HepG2 (cell line): Measurements from ENCODE around the gene NOX3. TPM values are rescaled to one million over a fixed set of nuclear protein-coding genes. Genes with fewer than 3 reads are reported as not detected.

Source experiments
- ATAC-seq: fragments of 200-7000 bp; cut with Tn5 transposase; 3 replicates; pipeline ENCODE4 v1.9.1; 2020; ENCODE audit warnings: mild to moderate bottlenecking, moderate library complexity
- BruUV-seq: library from RNA; stranded (reverse); fragments of 400-500 nt; replicated peaks from 2 replicates; lab custom pipeline; 2021; lab: Mats Ljungman, UMichigan
- CTCF ChIA-PET: fragments of 300-600 bp; formaldehyde crosslinking; extraction: SDS; loops from one replicate; lab custom pipeline; 2021; ENCODE audit warnings: low total read pairs, inconsistent platforms, low intra/inter-chr PET ratio; lab: Yijun Ruan, JAX
- POLR2A ChIA-PET: fragments of 350-600 bp; sonication (Branson Sonifier 250); formaldehyde crosslinking; loops from one replicate; lab custom pipeline; 2020; ENCODE audit warnings: antibody characterized with exemption, inconsistent platforms; lab: Yijun Ruan, JAX
- DNase-seq: peaks from one replicate; pipeline ENCODE4 v3.0.0-alpha.2; 2015; ENCODE audit warnings: low spot score
- FAIRE-seq: peaks from 3 replicates; lab custom pipeline; 2011; peaks lifted over from hg19 to GRCh38; lab: Jason Lieb, UNC
- H2AFZ ChIP-seq: one replicate; pipeline ENCODE4 v1.6.1; 2011; ENCODE audit warnings: low read length, inconsistent platforms
- H3K27ac ChIP-seq: fragments of 300-600 bp; 3 replicates; pipeline ENCODE4 v1.8.0; 2011; ENCODE audit warnings: mixed run types, mild to moderate bottlenecking, mixed read lengths, low read length, inconsistent platforms; ENCODE audit not compliant: insufficient read depth; ENCODE audit errors: extremely low read length
- H3K27me3 ChIP-seq, 2 experiments: fragments of 200-600 bp in 1 of 2; 2 replicates in 1 of 2; 3 replicates in 1 of 2; pipeline versions ENCODE4 v1.6.0 to v1.8.0; 2011; ENCODE audit warnings: low read length in 2 of 2, mild to moderate bottlenecking in 2 of 2, moderate library complexity in 2 of 2, inconsistent platforms in 1 of 2; ENCODE audit not compliant: insufficient read depth in 2 of 2, control insufficient read depth in 1 of 2
- H3K36me3 ChIP-seq, 2 experiments: fragments of 200-600 bp in 1 of 2; replicated peaks in 1 of 2; 2 replicates in 1 of 2; 3 replicates in 1 of 2; pipeline versions ENCODE4 v1.5.1 to v1.8.0; 2011; ENCODE audit warnings: low read length in 2 of 2, inconsistent platforms in 1 of 2; ENCODE audit not compliant: insufficient read depth in 2 of 2, control insufficient read depth in 1 of 2
- H3K4me1 ChIP-seq: 2 replicates; pipeline ENCODE4 v1.5.1; 2012; ENCODE audit warnings: low read length, inconsistent platforms; ENCODE audit not compliant: insufficient read depth
- H3K4me2 ChIP-seq: 2 replicates; pipeline ENCODE4 v1.6.0; 2011; ENCODE audit warnings: low read depth, low read length, inconsistent platforms
- H3K4me3 ChIP-seq, 3 experiments: fragments of 200-600 bp in 1 of 3; sonication (generic), shearing (Covaris generic) in 1 of 3; replicated peaks in 1 of 3; 2 replicates each; pipeline ENCODE4 v1.5.1; 2011 to 2016; ENCODE audit warnings: low read length in 3 of 3, inconsistent platforms in 2 of 3, low read depth in 2 of 3, mild to moderate bottlenecking in 2 of 3, control low read depth in 1 of 3, mixed read lengths in 1 of 3; ENCODE audit not compliant: insufficient read depth in 1 of 3
- H3K79me2 ChIP-seq: one replicate; pipeline ENCODE4 v1.6.1; 2011; ENCODE audit warnings: low read length, inconsistent platforms; ENCODE audit not compliant: insufficient read depth
- H3K9ac ChIP-seq: 2 replicates; pipeline ENCODE4 v1.6.0; 2011; ENCODE audit warnings: mild to moderate bottlenecking, low read depth, low read length, inconsistent platforms; ENCODE audit not compliant: insufficient read depth
- H3K9me3 ChIP-seq: 2 replicates; pipeline ENCODE4 v1.5.1; 2012; ENCODE audit warnings: mild to moderate bottlenecking, low read length
- H4K20me1 ChIP-seq: 2 replicates; pipeline ENCODE4 v1.6.0; 2011; ENCODE audit warnings: inconsistent platforms, mild to moderate bottlenecking, low read length, moderate library complexity; ENCODE audit not compliant: insufficient read depth
- BHLHE40 ChIP-seq: IDR thresholded peaks from 2 replicates; pipeline ENCODE4 v1.6.1; 2011; ENCODE audit warnings: low read length, improper control_type of control experiment
- BRF2 ChIP-seq: sonication (generic); formaldehyde crosslinking; IDR thresholded peaks from 2 replicates; pipeline ENCODE4 v1.8.1; 2022; ENCODE audit warnings: mild to moderate bottlenecking, missing genetic modification reagents
- HMGA1 ChIP-seq: sonication (generic); formaldehyde crosslinking; conservative IDR thresholded peaks from 2 replicates; pipeline ENCODE4 v1.4.0; 2020; ENCODE audit warnings: missing genetic modification reagents
- MATR3 ChIP-seq: sonication (generic); formaldehyde crosslinking; IDR thresholded peaks from 2 replicates; pipeline ENCODE4 v1.4.0; 2020; ENCODE audit warnings: missing genetic modification reagents
- NR3C1 ChIP-seq: sonication (generic); formaldehyde crosslinking; IDR thresholded peaks from 2 replicates; pipeline ENCODE4 v1.4.0; 2020; ENCODE audit warnings: missing genetic modification reagents
- TCF7L2 ChIP-seq: IDR thresholded peaks from 2 replicates; pipeline ENCODE4 v1.6.1; 2011; ENCODE audit warnings: mild to moderate bottlenecking, low read depth, low read length, moderate library complexity
- ZBTB10 ChIP-seq: sonication (generic); formaldehyde crosslinking; IDR thresholded peaks from 2 replicates; pipeline ENCODE4 v1.4.0; 2020; ENCODE audit warnings: missing genetic modification reagents, borderline replicate concordance
- ZBTB39 ChIP-seq: sonication (generic); formaldehyde crosslinking; IDR thresholded peaks from 2 replicates; pipeline ENCODE4 v1.5.0; 2020; ENCODE audit warnings: missing genetic modification reagents
- ZNF235 ChIP-seq: sonication (generic); formaldehyde crosslinking; IDR thresholded peaks from 2 replicates; pipeline ENCODE4 v1.8.1; 2023; ENCODE audit warnings: mild to moderate bottlenecking, missing genetic modification reagents, borderline replicate concordance
- ZNF382 ChIP-seq: sonication (generic); formaldehyde crosslinking; IDR thresholded peaks from 2 replicates; pipeline ENCODE4 v1.5.0; 2020; ENCODE audit warnings: missing genetic modification reagents, mild to moderate bottlenecking, borderline replicate concordance
- ZNF549 ChIP-seq: sonication (generic); formaldehyde crosslinking; IDR thresholded peaks from 2 replicates; pipeline ENCODE4 v1.5.0; 2020; ENCODE audit warnings: missing genetic modification reagents
- ZNF570 ChIP-seq: sonication (generic); formaldehyde crosslinking; IDR thresholded peaks from 2 replicates; pipeline ENCODE4 v1.4.0; 2020; ENCODE audit warnings: mild to moderate bottlenecking, missing genetic modification reagents, borderline replicate concordance
- ZZZ3 ChIP-seq: sonication (generic); formaldehyde crosslinking; IDR thresholded peaks from 2 replicates; pipeline ENCODE4 v1.4.0; 2020; ENCODE audit warnings: missing genetic modification reagents, mild to moderate bottlenecking, borderline replicate concordance
- WGBS: methylation state at CpG from one replicate; pipeline ENCODE4 v1.1.6; 2017; ENCODE audit warnings: low lambda C conversion rate; 5-methylcytosine and 5-hydroxymethylcytosine counted together
- in situ Hi-C: cut with HindIII; loops from 2 replicates; pipeline ENCODE4 v1.10.0; 2017; ENCODE audit warnings: low pct_unique_long_range_greater_than_20kb; ENCODE audit not compliant: extremely low pct_ligation_motif_present
- intact Hi-C: fragments of 100-400 bp; cut with micrococcal nuclease; formaldehyde crosslinking; loops from one replicate; pipeline ENCODE4 v1.10.0; 2022; ENCODE audit not compliant: unreplicated experiment
- polyA plus RNA-seq, 8 experiments: library from polyadenylated mRNA; depleted of rRNA in 3 of 8; stranded (reverse) in 7 of 8; unstranded in 1 of 8; fragments of >200 nt; fragmentation: Illumina TruSeq in 4 of 8; extraction: Trizol in 4 of 8; gene quantifications; 2 replicates each; pipeline versions ENCODE4 v1.2.1 to v1.2.3, GENCODE V29; 2011 to 2016; ENCODE audit warnings: low read depth in 4 of 8, missing spikeins in 1 of 8, mixed read lengths in 1 of 8; ENCODE audit not compliant: insufficient read depth in 1 of 8
- total RNA-seq, 5 experiments: library from RNA; depleted of rRNA; stranded (reverse); fragments of >200 nt; fragmentation: Illumina TruSeq; extraction: Trizol; gene quantifications; 2 replicates each; pipeline ENCODE4 v1.2.3, GENCODE V29; 2016; ENCODE audit warnings: low read depth in 1 of 5

Gene NOX3
- total and polyA plus RNA-seq, 2 of the 13 experiments (the other 11 are each of a cell fraction or from before 2014, with no cell fraction given) = 0.09 to 0.18 TPM

DNA sequence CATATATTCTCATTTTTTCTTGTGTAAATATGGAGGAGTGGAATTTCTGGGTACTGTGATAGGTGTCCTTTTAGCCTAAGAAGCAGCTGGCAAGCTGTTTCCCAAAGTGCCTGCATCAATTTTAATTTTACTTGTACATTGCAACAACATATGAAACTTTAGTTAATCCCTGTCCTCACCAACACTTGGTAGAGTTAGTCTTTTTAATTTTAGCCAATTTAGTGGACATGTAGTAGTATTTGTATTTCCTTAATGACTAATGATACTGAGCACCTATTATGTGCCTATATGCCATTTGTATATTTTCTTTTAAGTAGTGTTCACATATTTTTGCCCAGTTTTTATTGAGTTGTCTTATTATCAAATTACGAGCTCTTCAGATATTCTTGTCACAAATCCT, 46.8 kb upstream of the NOX3 start:
- in situ Hi-C loops = no loop called here
- H3K79me2 ChIP-seq = no peaks in the 10 kb centered on the region
- no peak overlapping the region for H3K27ac ChIP-seq
- no peak overlapping the region for H3K9ac ChIP-seq
- 95% methylated on average over 1 of the region's 1 CpG for WGBS
- DNase-seq = no peak
- no peaks in the 10 kb centered on the region for H4K20me1 ChIP-seq
- FAIRE-seq = no peak
- CTCF ChIA-PET = no interaction called here
- intact Hi-C loops = no loop called here
- no TSS peak for BruUV-seq
- 0 out of 2 replicates have a peak, but pooled peaks cover 4% of the 10 kb centered on the region for H3K9me3 ChIP-seq
- ATAC-seq = no peak
- no peak overlapping the region for H3K4me3 ChIP-seq
- no peak for TF ChIP-seq ZNF570 (CRISPR knock-in tag)
- TF ChIP-seq BHLHE40 = no peak
- no peak for TF ChIP-seq ZNF549 (CRISPR knock-in tag)
- no peak for TF ChIP-seq NR3C1 (CRISPR knock-in tag)
- TF ChIP-seq ZBTB39 (CRISPR knock-in tag) = no peak
- no peak for TF ChIP-seq TCF7L2
- TF ChIP-seq MATR3 (CRISPR knock-in tag) = no peak
- TF ChIP-seq ZZZ3 = no peak
- no peak for TF ChIP-seq ZNF235 (CRISPR knock-in tag)
- TF ChIP-seq HMGA1 (CRISPR knock-in tag) = no peak
- no peak for TF ChIP-seq BRF2 (CRISPR knock-in tag)
- TF ChIP-seq ZNF382 (CRISPR knock-in tag) = no peak
- TF ChIP-seq ZBTB10 = no peak
- H2AFZ ChIP-seq = no peak overlapping the region
- H3K4me2 ChIP-seq = no peak overlapping the region
- peaks cover 11% of the 10 kb centered on the region for H3K4me1 ChIP-seq
- H3K27me3 ChIP-seq = no peaks in the 10 kb centered on the region
- H3K36me3 ChIP-seq = no peaks in the 10 kb centered on the region
- POLR2A ChIA-PET = no interaction called here
